Nephron (organoid): ENCODE measurements around the gene SERPINA12.

ENCODE experiments used
- H3K27ac Mint-ChIP-seq, 3 experiments: 2 replicates each; pipeline ENCODE4 v1.8.0; 2020; ENCODE audit warnings: mixed read lengths in 3 of 3, mild to moderate bottlenecking in 2 of 3, moderate library complexity in 1 of 3
- H3K27me3 Mint-ChIP-seq: 2 replicates; pipeline ENCODE4 v1.8.0; 2021; ENCODE audit warnings: low read depth, mild to moderate bottlenecking, moderate library complexity, mixed read lengths
- H3K36me3 Mint-ChIP-seq: 2 replicates; pipeline ENCODE4 v1.8.0; 2020; ENCODE audit warnings: low read depth, mixed read lengths
- H3K4me1 Mint-ChIP-seq: 2 replicates; pipeline ENCODE4 v1.8.0; 2020; ENCODE audit warnings: mixed read lengths
- H3K4me3 Mint-ChIP-seq, 3 experiments: 2 replicates each; pipeline ENCODE4 v1.8.0; 2020; ENCODE audit warnings: mild to moderate bottlenecking in 3 of 3, mixed read lengths in 3 of 3, moderate library complexity in 2 of 3
- H3K9me3 Mint-ChIP-seq: 2 replicates; pipeline ENCODE4 v1.8.0; 2020; ENCODE audit warnings: mixed read lengths
- CTCF ChIP-seq, 3 experiments: fragments of 200-600 bp; sonication (generic); IDR thresholded peaks; one replicate each; pipeline ENCODE4 v1.5.0; 2021; ENCODE audit warnings: antibody characterized with exemption in 3 of 3; ENCODE audit not compliant: unreplicated experiment in 3 of 3

Gene SERPINA12

GRCh38 chr14:94462763-94463572, 46.3 kb downstream of the SERPINA12 start:
- H3K4me3 Mint-ChIP-seq, result no peak overlapping the region
- H3K4me1 Mint-ChIP-seq, result no peaks in the 10 kb centered on the region
- H3K27me3 Mint-ChIP-seq, result peaks cover 17% of the 10 kb centered on the region
- no peak for TF ChIP-seq CTCF (IDR thresholded peaks at IDR 0.05; ENCODE audit: unreplicated experiment in 3 of 3)
- H3K36me3 Mint-ChIP-seq, result no peaks in the 10 kb centered on the region
- H3K9me3 Mint-ChIP-seq, result peaks cover 13% of the 10 kb centered on the region
- H3K27ac Mint-ChIP-seq, result no peak overlapping the region

- no peak for TF ChIP-seq CTCF (IDR thresholded peaks at IDR 0.05; ENCODE audit: unreplicated experiment in 3 of 3)
- Mint-ChIP-seq H3K27ac (no peak overlapping the region), H3K36me3 (no peaks in the 10 kb centered on the region), H3K9me3 (peaks cover 21% of the 10 kb centered on the region), H3K4me1 (no peaks in the 10 kb centered on the region), H3K27me3 (peaks cover 17% of the 10 kb centered on the region), H3K4me3 (no peak overlapping the region)
Measured at GRCh38 chr14:94462219-94462551, 47.1 kb downstream of the SERPINA12 start.

- no peak overlapping the region for H3K4me3 Mint-ChIP-seq
- H3K4me1 Mint-ChIP-seq, result no peaks in the 10 kb centered on the region
- no peak for TF ChIP-seq CTCF (IDR thresholded peaks at IDR 0.05; ENCODE audit: unreplicated experiment in 3 of 3)
- no peaks in the 10 kb centered on the region for H3K36me3 Mint-ChIP-seq
- peaks cover 14% of the 10 kb centered on the region for H3K27me3 Mint-ChIP-seq
- peaks cover 24% of the 10 kb centered on the region for H3K9me3 Mint-ChIP-seq
- no peak overlapping the region for H3K27ac Mint-ChIP-seq
Measured at GRCh38 chr14:94461526-94462218, 47.6 kb downstream of the SERPINA12 start.

GRCh38 chr14:94460631-94461416, 48.4 kb downstream of the SERPINA12 start:
- peaks cover 7% of the 10 kb centered on the region for H3K27me3 Mint-ChIP-seq

GRCh38 chr14:94458558-94459205, 50.6 kb downstream of the SERPINA12 start:
- Mint-ChIP-seq H3K27ac (no peak overlapping the region), H3K4me3 (no peak overlapping the region), H3K4me1 (no peaks in the 10 kb centered on the region), H3K9me3 (peaks cover 27% of the 10 kb centered on the region), H3K27me3 (peaks cover 12% of the 10 kb centered on the region), H3K36me3 (no peaks in the 10 kb centered on the region)
- no peak for TF ChIP-seq CTCF (IDR thresholded peaks at IDR 0.05; ENCODE audit: unreplicated experiment in 3 of 3)

More at GRCh38 chr14:94460631-94461416, 48.4 kb downstream of the SERPINA12 start:
- H3K4me1 Mint-ChIP-seq, result no peaks in the 10 kb centered on the region
- TF ChIP-seq CTCF (IDR thresholded peaks at IDR 0.05; ENCODE audit: unreplicated experiment in 3 of 3), result no peak
- no peaks in the 10 kb centered on the region for H3K36me3 Mint-ChIP-seq
- peaks cover 23% of the 10 kb centered on the region for H3K9me3 Mint-ChIP-seq
- no peak overlapping the region for H3K4me3 Mint-ChIP-seq
- no peak overlapping the region for H3K27ac Mint-ChIP-seq
